Thyroid gland (tissue), 4 donors: ENCODE results near the gene CALU.

Experiments used
- POLR2A ChIP-seq, 2 donors: fragments of 450-650 bp; IDR thresholded peaks; one replicate each; pipeline ENCODE4 v1.6.1; 2017; ENCODE audit warnings: antibody characterized with exemption in 2 of 2, mild to moderate bottlenecking in 2 of 2, moderate library complexity in 1 of 2
- TF ChIP-seq, protein P1 (sequence below), 6 experiments: fragments of 200-600 bp in 3 of 6; fragments of 450-650 bp in 3 of 6; sonication (generic) in 3 of 6; IDR thresholded peaks; one replicate each; pipeline ENCODE4 v1.5.1; 2016 to 2019; ENCODE audit warnings: antibody characterized with exemption in 6 of 6, mild to moderate bottlenecking in 2 of 6, inconsistent platforms in 1 of 6, moderate library complexity in 1 of 6

DNA sequence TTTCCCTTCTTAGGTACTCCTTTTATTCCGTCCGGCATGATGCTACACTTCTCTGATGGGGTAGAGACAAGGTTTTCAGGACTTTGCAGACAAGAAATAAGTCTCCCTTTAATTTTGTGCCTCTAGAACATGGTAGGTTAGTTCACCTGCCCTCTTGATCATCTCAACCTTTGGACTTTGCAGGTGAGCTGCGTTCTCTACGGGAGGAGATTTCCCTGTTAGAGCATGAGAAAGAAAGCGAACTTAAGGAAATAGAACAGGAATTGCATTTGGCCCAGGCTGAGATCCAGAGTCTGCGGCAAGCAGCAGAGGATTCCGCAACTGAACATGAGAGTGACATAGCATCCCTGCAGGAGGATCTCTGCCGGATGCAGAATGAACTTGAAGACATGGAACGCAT is 61.8 kb downstream of the CALU start:
- TF ChIP-seq, protein P1, sequence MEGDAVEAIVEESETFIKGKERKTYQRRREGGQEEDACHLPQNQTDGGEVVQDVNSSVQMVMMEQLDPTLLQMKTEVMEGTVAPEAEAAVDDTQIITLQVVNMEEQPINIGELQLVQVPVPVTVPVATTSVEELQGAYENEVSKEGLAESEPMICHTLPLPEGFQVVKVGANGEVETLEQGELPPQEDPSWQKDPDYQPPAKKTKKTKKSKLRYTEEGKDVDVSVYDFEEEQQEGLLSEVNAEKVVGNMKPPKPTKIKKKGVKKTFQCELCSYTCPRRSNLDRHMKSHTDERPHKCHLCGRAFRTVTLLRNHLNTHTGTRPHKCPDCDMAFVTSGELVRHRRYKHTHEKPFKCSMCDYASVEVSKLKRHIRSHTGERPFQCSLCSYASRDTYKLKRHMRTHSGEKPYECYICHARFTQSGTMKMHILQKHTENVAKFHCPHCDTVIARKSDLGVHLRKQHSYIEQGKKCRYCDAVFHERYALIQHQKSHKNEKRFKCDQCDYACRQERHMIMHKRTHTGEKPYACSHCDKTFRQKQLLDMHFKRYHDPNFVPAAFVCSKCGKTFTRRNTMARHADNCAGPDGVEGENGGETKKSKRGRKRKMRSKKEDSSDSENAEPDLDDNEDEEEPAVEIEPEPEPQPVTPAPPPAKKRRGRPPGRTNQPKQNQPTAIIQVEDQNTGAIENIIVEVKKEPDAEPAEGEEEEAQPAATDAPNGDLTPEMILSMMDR (IDR thresholded peaks at IDR 0.05) = no peak
- no peak for TF ChIP-seq POLR2A (IDR thresholded peaks at IDR 0.05)
